ENCODE data around the gene GPR132. TPM values are rescaled to one million over a fixed set of nuclear protein-coding genes. Genes with fewer than 3 reads are reported as not detected.

GPR132 gene
- polyA plus RNA-seq, 3 donors: 0.35 to 1.1 (median 0.71) TPM

GRCh38 chr14:105020815-105021655, 44.2 kb downstream of the GPR132 start, which contains the start of gene CDCA4:
CDCA4 (minus strand) TSS chr14:105021083; CDS start chr14:105011929, 9,154 bp downstream.
- DNase-seq: peak; percentile 97

DNA sequence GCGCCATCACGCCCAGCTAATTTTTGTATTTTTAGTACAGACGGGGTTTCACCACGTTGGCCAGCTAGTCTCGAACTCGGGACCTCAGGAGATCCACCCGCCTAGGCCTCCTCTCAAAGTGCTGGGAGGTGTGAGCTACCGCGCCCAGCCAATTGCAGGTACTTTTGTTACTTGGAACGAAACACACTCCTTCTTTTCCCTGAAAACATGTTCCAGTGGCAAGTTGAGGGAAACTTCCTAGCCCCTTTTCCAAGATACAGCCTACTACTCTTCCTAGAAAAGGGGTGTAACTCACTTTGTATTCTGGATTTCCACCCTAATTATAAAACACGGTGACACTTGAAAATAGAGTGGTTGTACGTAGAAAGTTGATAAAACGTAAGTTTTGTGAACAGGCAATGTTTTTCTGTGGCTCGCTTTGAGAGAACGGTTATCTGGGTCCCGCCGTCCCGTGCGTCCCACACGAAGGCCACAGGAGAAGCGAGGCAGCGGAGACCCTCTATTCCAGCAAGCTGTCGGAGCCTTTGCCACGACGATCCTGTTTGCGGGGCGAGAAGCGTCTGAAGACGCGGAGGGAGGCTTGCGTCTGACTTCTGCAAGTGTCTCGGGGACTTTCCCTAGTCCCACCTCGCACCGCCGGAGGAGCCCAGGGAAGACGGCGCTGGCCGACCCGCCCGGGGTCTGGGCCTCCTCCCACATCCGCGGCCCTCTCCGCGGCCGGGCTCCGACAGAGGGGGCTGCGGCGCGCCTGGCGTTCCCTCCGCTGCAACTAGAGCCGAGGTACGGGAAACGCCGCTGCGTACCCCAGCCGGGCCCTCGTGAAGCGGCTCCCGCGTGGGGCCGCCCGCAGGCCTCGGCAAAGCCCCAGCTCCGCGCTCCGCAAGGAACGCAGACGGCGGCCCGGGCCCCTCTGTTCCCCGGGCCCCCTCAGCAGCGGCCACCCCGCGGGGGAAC, 45.1 kb downstream of the GPR132 start:
- peak; percentile 49 for DNase-seq

DNA sequence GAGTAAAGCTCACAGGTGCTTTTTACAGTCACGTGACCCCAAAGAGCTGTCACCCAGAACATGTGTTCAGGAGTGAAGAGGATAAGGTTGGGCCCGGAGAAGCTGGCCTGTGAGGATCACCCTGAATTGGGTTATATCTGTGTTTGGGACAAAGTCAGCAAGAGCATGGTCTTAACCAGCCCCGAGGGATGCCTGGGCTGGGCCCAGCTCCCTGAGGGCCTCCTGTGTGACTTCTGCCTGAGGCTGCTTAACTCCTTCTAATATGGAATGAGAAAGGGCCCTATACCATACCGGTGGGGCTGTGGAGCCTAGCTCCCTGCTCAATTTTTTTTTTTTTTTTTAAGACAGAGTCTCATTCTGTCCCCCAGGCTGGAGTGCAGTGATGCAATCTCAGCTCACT, 46.8 kb downstream of the GPR132 start:
- no peak for DNase-seq

GRCh38 chr14:105015905-105016304, 49.3 kb downstream of the GPR132 start:
- no peak for DNase-seq

GRCh38 chr14:105015242-105015641, 50.0 kb downstream of the GPR132 start:
- DNase-seq: no peak

GRCh38 chr14:105014631-105015030, 50.6 kb downstream of the GPR132 start:
- no peak for DNase-seq

DNA sequence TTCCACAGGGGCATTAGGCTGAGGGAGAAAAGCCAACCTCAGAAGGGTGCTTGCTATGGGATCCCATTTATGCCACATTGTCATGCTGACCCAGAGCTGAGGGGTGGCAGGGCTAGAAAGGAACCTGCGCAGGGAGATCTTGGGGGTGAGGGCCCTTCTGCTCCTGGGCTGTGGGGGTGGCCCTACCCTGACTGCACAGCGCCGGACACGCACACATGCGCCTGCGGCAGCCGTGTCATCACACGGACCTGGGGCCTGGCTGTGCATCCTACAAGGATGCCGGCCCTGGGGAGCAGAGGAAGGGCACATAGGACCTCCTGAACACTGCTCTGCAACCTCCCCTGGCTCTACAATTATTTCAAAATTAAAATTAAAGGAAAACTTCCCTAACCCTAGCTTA, 51.2 kb downstream of the GPR132 start:
- DNase-seq: no peak

- DNase-seq: no peak
Measured at GRCh38 chr14:105013150-105013785, 52.0 kb downstream of the GPR132 start.

DNA sequence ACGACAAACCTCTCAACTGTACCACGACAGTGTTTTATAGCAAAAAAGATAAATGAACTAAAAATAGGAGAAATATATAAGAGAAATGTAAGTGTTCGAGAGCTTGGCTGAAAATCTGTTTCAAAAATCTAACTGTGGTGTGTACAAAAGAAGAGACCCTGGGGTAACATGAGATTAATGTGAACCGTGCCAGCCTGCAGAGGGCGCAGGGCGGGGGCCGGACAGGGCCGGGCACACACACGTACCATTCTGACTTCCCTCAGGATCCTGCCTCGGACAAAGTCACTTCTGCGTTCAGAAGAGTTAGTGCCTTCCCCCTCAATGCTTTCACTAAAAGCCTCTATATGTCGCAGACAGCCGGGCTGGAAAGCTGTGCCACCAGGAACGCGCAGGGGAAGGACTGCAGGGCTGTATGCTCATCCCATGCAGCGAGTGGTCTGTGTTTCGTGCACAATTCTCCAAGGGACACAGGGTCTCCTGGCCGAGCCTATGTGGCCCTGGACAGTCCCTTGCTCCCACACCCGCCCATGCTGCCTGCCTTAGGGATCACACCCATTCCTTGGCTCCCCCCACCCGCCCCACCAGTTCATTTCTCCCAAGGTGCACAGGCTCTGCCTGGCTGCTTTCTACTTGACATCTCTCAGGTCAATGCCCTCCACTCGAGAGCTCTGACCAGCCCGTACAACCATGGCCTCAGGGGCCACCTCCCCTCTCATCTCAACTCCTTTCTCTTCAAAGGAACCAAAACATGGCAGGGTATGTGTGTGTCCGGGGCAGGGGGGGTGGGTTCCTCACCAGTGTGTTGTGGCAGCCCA, 52.9 kb downstream of the GPR132 start:
- no peak for DNase-seq

DNA sequence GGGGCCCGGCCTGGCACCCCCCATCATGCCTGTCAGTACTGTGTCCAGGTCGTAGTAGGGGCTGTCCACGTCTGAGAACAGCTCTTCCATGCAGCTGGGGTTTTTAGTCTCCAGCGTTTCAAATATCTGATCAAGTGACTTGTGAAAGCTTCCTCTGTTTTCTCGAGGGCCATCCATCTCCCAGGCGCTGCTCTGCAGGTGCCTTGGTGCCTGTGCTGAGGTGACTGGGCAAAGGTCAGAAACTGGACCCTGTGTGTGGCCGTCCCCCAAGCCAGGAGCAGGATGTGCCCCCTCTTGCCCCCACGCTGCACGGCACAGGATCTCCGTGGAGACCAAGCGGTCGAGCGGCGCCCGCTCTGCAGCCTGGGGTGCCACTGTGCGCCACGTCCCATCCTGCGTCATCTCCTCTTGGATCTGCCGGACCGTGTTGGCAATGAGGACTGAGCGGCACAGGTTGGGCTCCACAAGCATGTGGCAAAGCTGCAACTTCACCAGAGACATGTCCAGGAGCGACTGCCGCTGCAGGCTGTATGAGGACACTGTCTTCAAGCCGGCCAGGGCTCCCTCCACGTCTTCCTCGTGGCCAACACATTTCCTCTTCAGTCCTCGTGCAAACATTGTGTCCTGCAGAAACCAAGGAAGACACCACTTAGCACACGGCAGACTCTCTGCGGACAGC, 53.8 kb downstream of the GPR132 start:
- no peak for DNase-seq

- no peak for DNase-seq
Measured at GRCh38 chr14:105010891-105011291, 54.3 kb downstream of the GPR132 start.

DNA sequence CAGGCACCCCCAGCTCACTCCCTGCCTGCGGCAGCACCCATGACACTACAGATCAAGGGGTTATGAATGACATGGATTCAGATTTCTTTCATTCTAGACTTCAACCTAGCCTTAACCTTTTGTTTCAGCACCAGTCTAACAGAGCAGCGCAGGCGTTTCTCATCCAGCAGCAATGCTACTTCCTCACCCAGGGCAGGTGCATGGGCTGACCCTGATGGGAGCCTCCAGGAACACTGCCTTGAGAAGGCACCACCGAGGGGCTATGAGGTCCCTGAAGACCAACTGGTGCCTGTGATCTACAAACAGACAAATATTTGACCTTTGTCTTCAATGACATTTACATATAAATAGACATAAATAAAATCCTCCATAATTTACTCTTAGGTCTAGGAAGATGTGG, 55.1 kb downstream of the GPR132 start:
- DNase-seq: no peak

- no peak for DNase-seq
Measured at GRCh38 chr14:105007593-105008264, 57.5 kb downstream of the GPR132 start.

- DNase-seq: no peak
Measured at GRCh38 chr14:105006831-105007592, 58.2 kb downstream of the GPR132 start.

DNA sequence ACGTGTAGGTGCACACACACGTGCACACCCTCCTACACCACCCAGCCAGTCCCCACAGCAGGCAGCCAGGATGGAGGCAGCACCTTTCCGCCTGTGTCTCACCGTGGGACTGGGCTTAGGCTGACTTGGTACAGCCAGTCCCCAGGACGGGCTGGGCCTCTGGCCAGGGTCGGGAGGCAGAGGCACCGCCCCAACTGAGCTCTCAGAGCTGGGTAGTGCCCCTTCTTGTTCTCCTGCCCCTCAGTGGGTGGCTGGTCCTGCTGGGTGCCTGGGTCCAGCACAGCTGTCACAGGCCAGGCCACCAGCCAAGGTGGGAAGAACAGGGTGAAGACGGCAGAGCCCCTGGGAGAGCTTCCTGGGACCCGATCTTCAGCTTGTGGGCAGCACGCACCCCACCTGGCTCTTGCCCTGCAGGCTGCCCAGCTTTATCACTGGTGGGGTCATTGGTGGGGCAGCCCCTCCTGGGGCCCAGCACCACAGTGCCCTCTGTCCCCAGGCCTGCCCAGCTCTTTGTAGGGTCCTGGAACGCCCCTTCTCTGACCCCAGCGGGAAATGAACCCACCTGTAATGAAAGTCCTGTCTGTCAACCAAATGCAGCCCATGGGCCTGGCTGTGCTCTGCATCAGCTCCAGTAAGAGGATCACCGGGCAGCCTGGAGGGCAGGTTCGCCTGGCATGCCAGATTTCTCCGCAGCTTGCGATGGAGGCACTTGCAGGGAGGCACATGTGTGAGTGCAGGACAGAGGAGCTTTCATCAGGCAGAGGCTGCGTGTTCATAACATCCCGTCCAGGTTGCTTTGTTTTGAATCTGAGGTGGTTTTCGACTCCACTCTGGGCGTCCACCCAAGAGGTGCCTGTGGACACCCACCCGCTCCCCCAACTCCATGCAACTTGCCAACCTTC, 59.0 kb downstream of the GPR132 start:
- DNase-seq: no peak

DNA sequence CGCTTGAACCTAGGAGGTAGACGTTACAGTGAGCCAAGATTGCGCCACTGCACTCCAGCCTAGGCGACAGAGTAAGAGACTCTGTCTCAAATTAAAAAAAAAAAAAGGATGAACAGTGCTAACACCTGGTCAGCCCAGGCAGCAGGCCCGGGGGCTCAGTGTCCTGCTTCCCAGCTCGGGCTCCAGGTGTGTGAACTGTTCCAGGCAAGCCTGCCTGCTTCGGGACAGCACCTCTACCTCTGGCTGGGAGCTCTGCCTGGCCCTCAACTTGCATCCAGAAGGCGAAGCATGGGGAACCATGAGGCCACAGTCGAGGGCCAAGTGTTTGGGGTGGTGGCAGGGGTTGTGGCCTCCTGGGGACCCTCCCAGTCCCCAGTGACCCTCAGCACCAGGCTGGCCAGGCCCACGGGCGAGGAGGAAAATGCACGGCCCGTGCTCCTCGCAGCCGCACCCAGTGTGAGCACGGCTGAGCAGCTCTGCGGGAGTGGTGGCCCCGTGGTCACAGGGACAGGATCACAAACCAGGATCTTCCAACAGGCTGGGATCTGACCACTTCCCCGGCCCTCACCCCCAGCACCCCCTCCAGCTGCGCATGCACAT, 59.8 kb downstream of the GPR132 start:
- no peak for DNase-seq

Data from renal pelvis (tissue), 4 donors.